GM04504 (cell line): ENCODE measurements around the gene PTPN22.

Experiments used
- DNase-seq: peaks from one replicate; pipeline ENCODE4 v3.0.0-alpha.2; 2012; ENCODE audit warnings: low read depth

Gene PTPN22

GRCh38 chr1:113802367-113803007 lies 69.0 kb downstream of the PTPN22 start:
- DNase-seq, result no peak

GRCh38 chr1:113800487-113800886 lies 71.0 kb downstream of the PTPN22 start:
- no peak for DNase-seq

- DNase-seq, result no peak
These were observed 74.0 kb downstream of the PTPN22 start for GRCh38 chr1:113797472-113797871.

DNA sequence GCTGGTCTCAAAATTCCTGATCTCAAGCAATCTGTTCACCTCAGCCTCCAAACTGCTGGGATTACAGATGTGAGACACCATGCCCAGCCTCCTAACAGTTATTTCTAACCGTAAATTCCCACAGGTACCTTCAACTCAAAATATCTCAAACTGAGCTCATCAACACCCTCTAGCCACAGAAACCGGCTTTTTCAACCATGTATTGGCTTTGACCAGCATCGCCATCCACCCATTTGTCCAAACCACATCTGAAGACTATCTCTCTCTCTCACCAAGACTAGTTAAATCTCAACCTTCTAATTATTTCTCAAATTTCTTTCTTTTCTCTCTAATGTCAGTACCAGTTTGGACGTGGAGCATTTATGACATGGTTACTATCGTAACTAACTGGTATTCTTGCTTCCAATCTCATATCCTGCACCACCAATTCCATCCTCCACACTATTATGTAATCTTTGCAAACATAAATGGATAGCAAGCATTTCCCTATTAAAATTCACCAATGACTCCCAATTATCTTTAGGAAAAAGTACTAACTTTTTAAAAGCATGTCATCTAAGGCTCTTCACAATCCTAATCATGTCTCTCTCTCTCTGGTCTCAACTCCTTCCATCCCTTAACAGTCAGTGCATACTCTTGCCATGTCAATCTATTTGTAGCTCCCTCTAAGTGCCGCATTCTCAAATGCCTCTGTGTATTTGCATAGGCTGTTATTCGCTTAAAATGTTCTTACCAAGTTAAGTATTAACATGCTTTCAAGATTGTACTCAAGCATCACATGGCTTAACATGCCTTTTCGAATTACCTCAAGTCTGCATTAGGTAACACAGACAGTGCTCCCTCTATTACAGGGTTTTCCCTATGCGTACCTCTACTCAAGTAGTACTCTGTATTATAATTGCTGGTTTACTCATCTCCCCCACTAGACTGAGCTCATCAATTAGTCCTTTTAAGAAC lies 77.4 kb downstream of the PTPN22 start:
- no peak for DNase-seq

- peak; percentile 41 for DNase-seq
These were observed 78.5 kb downstream of the PTPN22 start for GRCh38 chr1:113792986-113793385.

DNA sequence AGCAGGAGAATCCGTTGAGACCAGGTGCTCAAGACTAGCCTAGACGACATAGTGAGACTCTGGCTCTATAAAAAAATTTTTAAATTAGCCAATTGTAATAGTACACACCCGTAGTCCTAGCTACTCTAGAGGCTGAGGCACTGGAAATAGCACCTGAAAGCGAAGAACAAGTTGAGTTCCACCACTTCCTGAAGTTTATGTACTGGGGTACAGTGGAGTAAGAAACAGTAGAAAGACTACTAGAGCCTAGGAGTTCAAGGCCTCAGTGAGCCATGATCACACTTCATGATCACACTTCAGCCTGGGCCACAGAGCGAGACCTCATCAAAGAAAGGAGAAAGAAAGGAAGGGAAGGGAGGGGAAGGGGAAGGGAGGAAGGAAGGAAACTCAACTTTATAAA lies 79.0 kb downstream of the PTPN22 start:
- DNase-seq, result no peak

DNA sequence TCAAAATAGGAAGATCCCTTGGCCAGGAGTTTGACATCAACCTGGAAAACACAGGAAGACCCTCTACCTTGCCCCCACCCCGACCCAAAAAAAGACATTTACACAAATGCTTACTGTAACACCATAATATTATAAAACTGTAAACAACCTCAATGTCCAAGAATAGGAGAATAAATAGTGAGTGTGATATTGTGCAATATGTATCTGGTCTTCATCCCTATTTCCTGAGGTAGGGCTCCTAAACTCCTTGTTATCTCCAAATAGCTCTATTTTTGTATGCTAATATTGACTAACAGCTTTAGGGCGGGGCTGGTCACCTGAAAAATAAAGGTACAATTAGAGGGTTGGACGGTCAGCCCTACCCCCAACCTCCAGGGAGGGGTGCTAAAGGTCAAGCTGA lies 82.7 kb downstream of the PTPN22 start:
- DNase-seq, result no peak

DNA sequence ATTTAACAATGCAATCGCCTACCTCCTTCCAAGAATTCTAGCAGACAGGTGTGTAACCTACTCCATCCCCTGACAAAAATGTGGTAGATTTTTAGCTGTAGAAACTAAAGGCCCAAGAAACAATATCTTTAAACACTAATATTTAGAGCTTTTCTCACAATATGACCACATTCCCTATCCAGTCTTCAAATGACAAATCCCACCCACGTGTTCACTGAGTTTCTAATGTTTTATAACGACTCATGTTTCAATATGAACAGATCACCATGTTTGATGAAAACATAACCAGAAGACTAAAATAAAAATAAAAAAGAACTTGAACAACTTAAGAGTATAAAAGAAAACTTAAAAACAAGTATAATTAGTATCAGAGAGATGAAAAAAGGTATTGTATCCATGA lies 83.8 kb downstream of the PTPN22 start:
- DNase-seq, result no peak

DNA sequence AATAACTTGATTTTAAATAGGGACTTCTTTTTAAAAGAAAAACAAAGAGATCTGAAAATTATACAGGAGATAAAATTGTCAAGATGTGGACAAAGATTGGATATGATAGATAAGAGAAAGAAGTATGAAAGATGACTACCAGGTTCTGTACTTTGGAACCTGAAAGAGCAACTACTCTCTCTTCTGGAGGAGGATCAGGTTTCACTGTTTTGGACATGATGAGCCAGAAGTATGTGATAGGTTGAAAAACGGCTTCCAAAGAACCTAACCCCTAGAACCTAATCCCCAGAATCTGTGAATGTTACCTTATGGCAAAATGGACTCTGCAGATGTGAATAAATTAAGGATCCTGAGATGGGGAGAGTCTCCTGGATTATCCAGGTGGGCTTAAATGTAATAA lies 85.4 kb downstream of the PTPN22 start:
- no peak for DNase-seq

GRCh38 chr1:113784104-113784779 lies 87.3 kb downstream of the PTPN22 start:
- no peak for DNase-seq

GRCh38 chr1:113783254-113784103 lies 88.0 kb downstream of the PTPN22 start:
- no peak for DNase-seq

DNA sequence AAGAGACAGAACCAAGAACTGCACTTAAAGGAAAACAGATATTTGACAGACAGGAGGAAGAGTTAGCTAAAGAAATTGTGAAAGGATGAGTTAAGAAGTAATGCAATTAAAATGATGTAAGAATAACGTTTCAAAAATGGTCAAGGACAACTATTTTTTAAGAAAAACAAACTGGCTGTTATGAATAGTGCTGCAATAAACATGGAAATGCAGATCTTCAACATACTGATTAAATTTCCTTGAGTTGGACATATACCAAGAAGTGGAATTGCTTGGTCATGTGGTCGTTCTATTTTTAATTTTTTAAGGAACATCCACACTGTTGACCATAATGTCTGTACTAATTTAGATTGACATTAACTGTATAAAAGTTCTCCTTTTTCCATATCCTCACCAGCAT lies 89.1 kb downstream of the PTPN22 start:
- no peak for DNase-seq

DNA sequence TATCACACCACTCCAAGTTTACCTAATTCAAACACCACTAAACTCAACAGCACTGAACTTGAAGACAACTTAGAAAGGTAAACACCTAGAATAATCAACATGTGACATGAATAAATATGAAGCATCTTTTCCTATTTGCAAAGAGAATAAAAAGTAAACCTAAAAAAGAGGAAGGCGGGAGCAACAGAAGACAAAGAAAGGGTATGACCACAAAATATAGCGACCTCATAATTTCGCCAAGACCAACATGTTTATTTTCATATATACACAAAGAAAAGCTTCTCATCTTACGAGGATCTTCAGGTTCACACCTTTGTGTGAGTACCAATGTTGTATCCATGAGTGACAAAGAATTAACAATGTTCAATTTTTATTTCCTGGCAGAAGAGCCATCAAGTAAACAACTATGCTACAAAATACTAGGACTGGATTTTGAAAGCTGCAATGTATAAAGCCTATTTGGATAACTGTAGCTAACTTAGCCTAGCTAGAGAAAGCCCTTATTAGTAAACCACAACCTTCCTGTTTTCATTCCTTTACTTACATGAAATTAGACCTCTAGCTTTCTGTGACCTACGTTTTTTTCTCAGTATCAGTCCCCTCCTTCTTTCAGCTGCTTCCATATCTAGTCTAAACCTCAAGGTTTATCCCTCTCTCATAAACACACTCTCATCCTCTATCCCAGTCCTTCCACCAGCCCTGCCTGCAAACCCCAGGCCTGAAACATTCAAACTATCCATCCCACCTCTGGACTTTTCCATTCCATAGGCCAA lies 91.0 kb downstream of the PTPN22 start:
- no peak for DNase-seq

DNA sequence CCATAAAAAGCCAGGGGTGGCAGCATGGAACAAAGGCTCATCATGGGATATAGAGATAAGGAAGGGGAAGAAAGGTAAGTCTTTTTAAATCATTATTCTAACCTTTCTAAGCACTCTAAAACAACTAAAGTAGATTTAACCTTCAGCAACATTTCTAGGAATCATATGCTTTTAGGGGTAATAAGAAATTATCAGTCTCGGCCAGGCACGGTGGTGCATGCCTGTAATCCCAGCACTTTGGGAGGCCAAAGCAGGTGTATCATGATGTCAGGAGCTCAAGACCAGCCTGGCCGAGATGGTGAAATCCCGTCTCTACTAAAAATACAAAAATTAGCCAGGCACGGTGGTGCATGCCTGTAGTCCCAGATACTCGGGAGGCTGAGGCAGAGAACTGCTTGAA lies 92.0 kb downstream of the PTPN22 start:
- DNase-seq, result no peak

DNA sequence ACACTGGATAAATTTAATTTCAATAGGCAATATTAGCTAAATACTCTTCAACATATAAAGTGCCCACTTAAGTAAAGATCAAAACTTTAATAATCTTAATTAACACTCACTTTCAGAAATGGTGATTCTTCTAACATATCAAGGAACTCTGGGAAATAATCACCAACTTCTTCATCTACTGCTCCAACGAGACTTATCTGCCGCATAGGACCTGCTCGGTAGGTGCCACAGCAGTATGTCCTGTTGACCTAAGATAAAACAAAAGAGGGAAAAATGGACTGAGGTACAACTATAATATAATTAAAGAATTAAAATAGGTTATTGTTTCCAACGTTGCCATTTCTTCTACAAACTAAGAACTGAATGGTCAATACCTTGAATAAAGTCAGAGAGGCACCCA lies 94.0 kb downstream of the PTPN22 start:
- DNase-seq, result no peak

DNA sequence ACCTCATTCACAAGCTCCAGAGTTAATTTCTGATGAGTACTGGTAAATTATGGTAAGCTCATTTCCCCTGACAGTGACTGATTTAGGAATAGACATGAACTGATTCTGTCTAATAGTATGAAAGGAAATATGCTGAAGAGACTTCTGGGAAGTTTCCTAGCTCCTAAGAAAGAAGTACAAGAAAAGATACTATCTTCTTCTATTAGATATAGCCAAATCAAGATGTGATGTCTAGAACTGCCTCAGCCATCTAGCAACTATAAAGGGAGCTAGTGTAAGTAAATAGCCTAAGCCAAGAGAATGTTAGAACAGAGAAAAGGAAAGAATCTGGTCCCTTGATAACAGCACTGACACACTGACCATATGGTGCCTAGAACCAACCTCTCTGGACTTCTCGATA lies 101.5 kb downstream of the PTPN22 start:
- DNase-seq, result no peak

- no peak for DNase-seq
These were observed 101.9 kb downstream of the PTPN22 start for GRCh38 chr1:113769601-113769970.

DNA sequence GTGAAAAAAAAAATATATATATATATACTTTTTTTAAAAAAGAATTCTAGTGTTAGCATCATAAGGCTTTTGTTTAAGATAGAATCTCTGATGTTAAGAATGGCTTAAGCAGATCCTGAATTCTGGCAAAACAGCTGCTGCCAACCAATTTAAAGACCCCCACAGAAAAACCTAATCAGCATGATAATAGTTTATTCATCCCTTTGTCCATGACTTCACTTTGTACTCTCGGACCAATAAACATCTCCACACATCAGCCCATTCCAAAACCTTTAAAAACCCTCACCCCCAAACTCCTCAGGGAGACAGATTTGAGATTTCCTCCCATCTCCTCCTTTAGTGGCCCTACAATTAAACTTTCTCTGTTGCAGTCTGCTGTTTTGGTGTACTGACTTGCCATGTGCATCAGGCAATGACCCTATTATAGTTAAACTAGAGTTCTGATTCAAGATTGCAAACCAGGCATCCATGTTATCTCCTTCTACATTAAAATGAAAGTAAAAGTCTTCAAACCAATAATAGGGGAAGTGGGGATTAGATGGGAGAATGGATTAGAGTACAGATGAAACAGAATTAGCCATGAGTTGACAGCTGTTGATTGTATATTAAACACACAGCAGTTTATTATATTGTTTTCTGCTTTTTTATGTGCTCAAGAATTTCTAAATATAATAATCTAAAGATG lies 102.5 kb downstream of the PTPN22 start:
- DNase-seq, result no peak

DNA sequence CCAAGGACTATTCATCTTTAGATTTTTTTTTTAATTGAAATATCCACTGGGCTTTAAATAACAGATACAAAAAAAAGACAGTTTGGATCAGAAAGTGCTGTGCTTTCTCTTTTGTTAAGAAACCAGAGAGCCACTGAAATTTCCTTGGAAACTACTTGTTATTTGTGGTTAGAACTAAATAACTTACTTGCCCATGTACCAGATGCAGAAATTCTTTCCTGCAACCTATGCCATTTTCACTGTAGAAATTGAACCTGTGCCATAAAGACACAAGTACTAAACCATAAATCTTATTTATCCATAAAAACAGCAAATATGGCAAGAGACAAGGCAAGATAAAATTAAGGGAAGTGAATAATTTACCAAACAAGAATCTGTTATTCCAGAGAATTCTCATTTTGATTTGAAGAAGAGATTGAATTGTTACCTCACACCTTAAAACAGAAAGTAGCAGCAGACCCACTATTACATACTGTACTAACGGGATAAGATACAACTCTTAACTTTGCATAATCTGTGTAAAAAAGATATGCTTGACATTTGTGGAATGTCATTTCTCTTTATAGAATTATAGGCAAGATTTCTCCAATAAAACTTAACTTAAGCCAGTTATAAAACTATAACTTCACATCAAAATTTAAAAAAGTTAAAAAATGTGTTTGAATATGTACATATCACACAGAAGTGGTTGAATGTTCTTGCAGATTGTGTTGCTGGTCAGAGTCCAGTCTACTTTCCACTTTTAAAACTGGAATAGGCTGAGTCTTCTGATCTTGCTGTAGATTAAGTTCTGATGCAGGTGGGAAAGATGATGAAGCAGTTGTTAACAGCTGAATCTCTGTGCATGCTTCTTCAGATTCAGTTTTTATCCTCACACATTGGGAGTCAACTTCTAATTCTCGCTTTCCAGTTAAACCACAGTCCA lies 105.9 kb downstream of the PTPN22 start:
- DNase-seq, result peak; percentile 31
